ENCODE results near the gene FSTL4. TPM values are rescaled to one million over a fixed set of nuclear protein-coding genes. Genes with fewer than 3 reads are reported as not detected.

Gene FSTL4
- total RNA-seq, 1 experiment from 2014 or later: 0.12 TPM

DNA sequence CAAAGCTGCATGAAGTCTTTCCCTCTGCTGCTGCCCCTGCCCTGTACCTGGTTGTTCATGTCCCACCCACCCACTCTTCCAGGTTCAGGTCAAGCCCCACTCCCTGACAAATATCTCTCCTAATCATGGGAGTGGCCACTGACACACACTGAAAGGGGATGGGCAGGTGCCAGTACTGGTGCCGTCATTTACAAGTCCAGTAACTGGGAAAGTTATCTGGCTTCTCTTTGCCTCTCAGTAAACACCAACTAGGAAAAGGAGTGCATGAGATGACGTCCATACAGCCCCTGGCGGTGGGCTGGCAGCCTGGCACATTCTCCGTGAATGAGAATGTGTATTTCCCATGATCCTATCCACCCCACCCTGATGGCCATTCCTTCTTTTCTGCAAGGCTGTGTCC, 225.2 kb downstream of the FSTL4 start:
- TF ChIP-seq, protein P1, sequence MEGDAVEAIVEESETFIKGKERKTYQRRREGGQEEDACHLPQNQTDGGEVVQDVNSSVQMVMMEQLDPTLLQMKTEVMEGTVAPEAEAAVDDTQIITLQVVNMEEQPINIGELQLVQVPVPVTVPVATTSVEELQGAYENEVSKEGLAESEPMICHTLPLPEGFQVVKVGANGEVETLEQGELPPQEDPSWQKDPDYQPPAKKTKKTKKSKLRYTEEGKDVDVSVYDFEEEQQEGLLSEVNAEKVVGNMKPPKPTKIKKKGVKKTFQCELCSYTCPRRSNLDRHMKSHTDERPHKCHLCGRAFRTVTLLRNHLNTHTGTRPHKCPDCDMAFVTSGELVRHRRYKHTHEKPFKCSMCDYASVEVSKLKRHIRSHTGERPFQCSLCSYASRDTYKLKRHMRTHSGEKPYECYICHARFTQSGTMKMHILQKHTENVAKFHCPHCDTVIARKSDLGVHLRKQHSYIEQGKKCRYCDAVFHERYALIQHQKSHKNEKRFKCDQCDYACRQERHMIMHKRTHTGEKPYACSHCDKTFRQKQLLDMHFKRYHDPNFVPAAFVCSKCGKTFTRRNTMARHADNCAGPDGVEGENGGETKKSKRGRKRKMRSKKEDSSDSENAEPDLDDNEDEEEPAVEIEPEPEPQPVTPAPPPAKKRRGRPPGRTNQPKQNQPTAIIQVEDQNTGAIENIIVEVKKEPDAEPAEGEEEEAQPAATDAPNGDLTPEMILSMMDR (IDR thresholded peaks at IDR 0.05; ENCODE audit: unreplicated experiment): no peak
- Mint-ChIP-seq H3K36me3 (ENCODE audit: insufficient read depth, unreplicated experiment) (no peaks in the 10 kb centered on the region), H3K9me3 (ENCODE audit: unreplicated experiment) (no peaks in the 10 kb centered on the region), H3K27me3 (ENCODE audit: insufficient read depth, unreplicated experiment) (no peaks in the 10 kb centered on the region), H3K27ac (ENCODE audit: low read depth, unreplicated experiment) (no peak overlapping the region), H3K4me3 (ENCODE audit: unreplicated experiment) (no peak overlapping the region), H3K4me1 (ENCODE audit: insufficient read depth, unreplicated experiment) (no peaks in the 10 kb centered on the region)
- ChIA-PET POLR2A (no interaction called here), CTCF (no interaction called here)
- DNase-seq (ENCODE audit: unreplicated experiment): no peak
- intact Hi-C loops (cut with micrococcal nuclease): no loop called here
- no TSS peak for BruUV-seq (replicated peaks)

DNA sequence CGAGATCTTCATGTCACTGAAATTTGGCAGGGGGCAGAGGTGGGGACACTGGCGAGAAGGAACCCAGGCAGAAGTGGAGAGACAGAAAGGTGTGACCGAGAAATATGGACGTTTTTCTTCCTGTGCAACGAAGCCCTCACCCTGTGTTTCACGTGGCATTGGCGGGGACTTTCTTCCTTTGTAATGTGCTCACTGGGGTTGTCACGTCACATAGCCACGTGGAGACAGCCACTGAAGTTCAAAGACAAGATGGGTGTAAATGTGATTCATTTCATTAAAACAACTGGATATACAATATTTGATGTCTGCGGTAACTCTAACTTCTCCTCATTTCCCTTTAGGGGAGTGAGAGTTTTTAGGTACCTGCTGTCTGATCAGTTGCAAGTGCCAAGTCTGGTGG, 225.7 kb downstream of the FSTL4 start:
- CTCF ChIA-PET: no interaction called here
- POLR2A ChIA-PET: no interaction called here
- Mint-ChIP-seq H3K36me3 (ENCODE audit: insufficient read depth, unreplicated experiment) (no peaks in the 10 kb centered on the region), H3K9me3 (ENCODE audit: unreplicated experiment) (no peaks in the 10 kb centered on the region), H3K4me3 (ENCODE audit: unreplicated experiment) (no peak overlapping the region), H3K27me3 (ENCODE audit: insufficient read depth, unreplicated experiment) (no peaks in the 10 kb centered on the region), H3K4me1 (ENCODE audit: insufficient read depth, unreplicated experiment) (no peaks in the 10 kb centered on the region), H3K27ac (ENCODE audit: low read depth, unreplicated experiment) (no peak overlapping the region)
- intact Hi-C loops (cut with micrococcal nuclease): no loop called here
- BruUV-seq (replicated peaks): no TSS peak
- TF ChIP-seq, protein P1 (IDR thresholded peaks at IDR 0.05; ENCODE audit: unreplicated experiment): no peak
- no peak for DNase-seq (ENCODE audit: unreplicated experiment)

DNA sequence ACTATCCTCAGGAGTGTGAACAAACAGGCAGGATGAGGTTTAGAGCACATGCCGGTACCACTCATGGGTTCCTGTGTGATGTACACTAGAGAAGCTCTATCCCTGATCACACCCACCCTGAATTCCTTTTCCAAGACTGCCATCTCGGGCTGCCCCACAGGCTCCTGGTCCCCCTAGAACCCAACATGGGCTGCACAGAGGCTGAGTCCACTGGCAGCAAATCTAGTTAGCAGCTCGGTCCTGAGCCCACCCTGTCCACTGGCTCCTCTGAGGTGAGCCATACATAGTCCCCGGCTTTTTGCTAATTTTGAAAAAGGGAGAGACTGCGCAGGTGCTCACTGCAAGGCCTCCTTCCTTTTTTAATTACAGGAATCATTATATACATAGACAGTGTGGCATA, 227.0 kb downstream of the FSTL4 start:
- Mint-ChIP-seq H3K9me3 (ENCODE audit: unreplicated experiment) (no peaks in the 10 kb centered on the region), H3K4me1 (ENCODE audit: insufficient read depth, unreplicated experiment) (no peaks in the 10 kb centered on the region), H3K4me3 (ENCODE audit: unreplicated experiment) (no peak overlapping the region), H3K27me3 (ENCODE audit: insufficient read depth, unreplicated experiment) (no peaks in the 10 kb centered on the region), H3K27ac (ENCODE audit: low read depth, unreplicated experiment) (no peak overlapping the region), H3K36me3 (ENCODE audit: insufficient read depth, unreplicated experiment) (no peaks in the 10 kb centered on the region)
- ChIA-PET POLR2A (no interaction called here), CTCF (interaction anchor here (0.7 to 0.8 kb wide), 2 partner anchors 21 to 274 kb away, joined by 3 to 4 read pairs; no protein-coding TSS in a partner anchor)
- intact Hi-C loops (cut with micrococcal nuclease): no loop called here
- DNase-seq (ENCODE audit: unreplicated experiment): no peak
- TF ChIP-seq, protein P1 (IDR thresholded peaks at IDR 0.05; ENCODE audit: unreplicated experiment): no peak
- BruUV-seq (replicated peaks): no TSS peak

DNA sequence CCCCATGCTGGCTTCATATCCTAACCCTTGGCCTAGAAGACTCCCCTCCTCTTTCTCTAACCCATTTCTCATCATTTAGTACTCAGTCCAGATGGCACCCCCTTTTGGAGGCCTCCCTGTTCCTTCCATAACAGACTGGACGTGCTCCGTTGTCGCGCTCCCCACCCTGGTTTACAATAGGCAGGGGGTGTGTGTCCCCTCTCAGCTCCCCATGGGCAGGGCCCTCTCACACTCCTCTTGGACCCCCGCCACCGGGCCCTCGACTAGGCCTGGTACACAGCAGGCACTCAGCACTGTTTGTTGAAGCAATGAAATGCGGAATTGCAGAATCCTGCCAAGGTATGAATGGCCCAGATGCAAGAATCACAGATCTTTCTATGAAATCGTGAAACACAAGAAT, 227.4 kb downstream of the FSTL4 start:
- Mint-ChIP-seq H3K4me3 (ENCODE audit: unreplicated experiment) (no peak overlapping the region), H3K27ac (ENCODE audit: low read depth, unreplicated experiment) (no peak overlapping the region), H3K36me3 (ENCODE audit: insufficient read depth, unreplicated experiment) (no peaks in the 10 kb centered on the region), H3K9me3 (ENCODE audit: unreplicated experiment) (no peaks in the 10 kb centered on the region), H3K27me3 (ENCODE audit: insufficient read depth, unreplicated experiment) (no peaks in the 10 kb centered on the region), H3K4me1 (ENCODE audit: insufficient read depth, unreplicated experiment) (no peaks in the 10 kb centered on the region)
- CTCF ChIA-PET: no interaction called here
- no peak for DNase-seq (ENCODE audit: unreplicated experiment)
- POLR2A ChIA-PET: no interaction called here
- no TSS peak for BruUV-seq (replicated peaks)
- intact Hi-C loops (cut with micrococcal nuclease): no loop called here
- TF ChIP-seq, protein P1 (IDR thresholded peaks at IDR 0.05; ENCODE audit: unreplicated experiment): no peak
